ENCODE data around the gene EPB41L5.
"Not testable (repeated sequence)": the region's sequence is repeated elsewhere in the genome, so short reads cannot be mapped to it uniquely, and the experiment has no call there.

Gene EPB41L5

GRCh38 chr2:120105360-120105759 is 92.5 kb downstream of the EPB41L5 start:
- Histone ChIP-seq H3K36me3 (ENCODE audit: control insufficient read depth in 1 of 2, insufficient read depth in 2 of 2, low read length in 2 of 2) (peaks cover 12 to 16% of the 10 kb centered on the region in 2 donors), H3K27ac (ENCODE audit: low read length) (no peak overlapping the region), H3K4me1 (ENCODE audit: control insufficient read depth in 1 of 2, insufficient read depth in 2 of 2, low read length in 2 of 2) (peaks cover 0 to 13% of the 10 kb centered on the region in 2 donors), H3K27me3 (ENCODE audit: low read depth, low read length) (no peaks in the 10 kb centered on the region), H3K4me3 (ENCODE audit: low read depth in 1 of 2, low read length in 2 of 2) (no peak overlapping the region), H3K9me3 (ENCODE audit: control insufficient read depth in 1 of 2, low read length in 2 of 2) (no peaks in the 10 kb centered on the region)

GRCh38 chr2:120108049-120108448 is 95.2 kb downstream of the EPB41L5 start:
- H3K4me3 ChIP-seq (ENCODE audit: low read depth in 1 of 2, low read length in 2 of 2) = no peak overlapping the region
- H3K9me3 ChIP-seq (ENCODE audit: control insufficient read depth in 1 of 2, low read length in 2 of 2) = no peaks in the 10 kb centered on the region
- H3K36me3 ChIP-seq (ENCODE audit: control insufficient read depth in 1 of 2, insufficient read depth in 2 of 2, low read length in 2 of 2) = peaks cover 7 to 9% of the 10 kb centered on the region in 2 donors
- H3K27ac ChIP-seq (ENCODE audit: low read length) = no peak overlapping the region
- H3K27me3 ChIP-seq (ENCODE audit: low read depth, low read length) = no peaks in the 10 kb centered on the region
- peaks cover 0 to 14% of the 10 kb centered on the region in 2 donors for H3K4me1 ChIP-seq (ENCODE audit: control insufficient read depth in 1 of 2, insufficient read depth in 2 of 2, low read length in 2 of 2)

- peaks cover 6 to 7% of the 10 kb centered on the region in 2 donors for H3K36me3 ChIP-seq (ENCODE audit: control insufficient read depth in 1 of 2, insufficient read depth in 2 of 2, low read length in 2 of 2)
- no peaks in the 10 kb centered on the region for H3K9me3 ChIP-seq (ENCODE audit: control insufficient read depth in 1 of 2, low read length in 2 of 2)
- no peak overlapping the region for H3K27ac ChIP-seq (ENCODE audit: low read length)
- peaks cover 0 to 14% of the 10 kb centered on the region in 2 donors for H3K4me1 ChIP-seq (ENCODE audit: control insufficient read depth in 1 of 2, insufficient read depth in 2 of 2, low read length in 2 of 2)
- H3K27me3 ChIP-seq (ENCODE audit: low read depth, low read length) = no peaks in the 10 kb centered on the region
- no peak overlapping the region for H3K4me3 ChIP-seq (ENCODE audit: low read depth in 1 of 2, low read length in 2 of 2)
These were observed 95.9 kb downstream of the EPB41L5 start for GRCh38 chr2:120108749-120109148.

GRCh38 chr2:120109186-120110061 is 96.5 kb downstream of the EPB41L5 start:
- H3K9me3 ChIP-seq (ENCODE audit: control insufficient read depth in 1 of 2, low read length in 2 of 2) = no peaks in the 10 kb centered on the region
- H3K4me1 ChIP-seq (ENCODE audit: control insufficient read depth in 1 of 2, insufficient read depth in 2 of 2, low read length in 2 of 2) = peaks cover 0 to 14% of the 10 kb centered on the region in 2 donors
- H3K4me3 ChIP-seq (ENCODE audit: low read depth in 1 of 2, low read length in 2 of 2) = no peak overlapping the region
- H3K27ac ChIP-seq (ENCODE audit: low read length) = no peak overlapping the region
- no peaks in the 10 kb centered on the region for H3K36me3 ChIP-seq (ENCODE audit: control insufficient read depth in 1 of 2, insufficient read depth in 2 of 2, low read length in 2 of 2)
- H3K27me3 ChIP-seq (ENCODE audit: low read depth, low read length) = no peaks in the 10 kb centered on the region

- H3K27me3 ChIP-seq (ENCODE audit: low read depth, low read length) = no peaks in the 10 kb centered on the region
- no peak overlapping the region for H3K27ac ChIP-seq (ENCODE audit: low read length)
- H3K9me3 ChIP-seq (ENCODE audit: control insufficient read depth in 1 of 2, low read length in 2 of 2) = no peaks in the 10 kb centered on the region
- no peak overlapping the region for H3K4me3 ChIP-seq (ENCODE audit: low read depth in 1 of 2, low read length in 2 of 2)
- no peaks in the 10 kb centered on the region for H3K36me3 ChIP-seq (ENCODE audit: control insufficient read depth in 1 of 2, insufficient read depth in 2 of 2, low read length in 2 of 2)
- peaks cover 0 to 14% of the 10 kb centered on the region in 2 donors for H3K4me1 ChIP-seq (ENCODE audit: control insufficient read depth in 1 of 2, insufficient read depth in 2 of 2, low read length in 2 of 2)
These were observed 97.1 kb downstream of the EPB41L5 start for GRCh38 chr2:120110062-120110362.

- no peaks in the 10 kb centered on the region for H3K27me3 ChIP-seq (ENCODE audit: low read depth, low read length)
- no peaks in the 10 kb centered on the region for H3K9me3 ChIP-seq (ENCODE audit: control insufficient read depth in 1 of 2, low read length in 2 of 2)
- no peak overlapping the region for H3K27ac ChIP-seq (ENCODE audit: low read length)
- no peak overlapping the region for H3K4me3 ChIP-seq (ENCODE audit: low read depth in 1 of 2, low read length in 2 of 2)
- no peaks in the 10 kb centered on the region for H3K36me3 ChIP-seq (ENCODE audit: control insufficient read depth in 1 of 2, insufficient read depth in 2 of 2, low read length in 2 of 2)
- H3K4me1 ChIP-seq (ENCODE audit: control insufficient read depth in 1 of 2, insufficient read depth in 2 of 2, low read length in 2 of 2) = peaks cover 0 to 14% of the 10 kb centered on the region in 2 donors
These were observed 97.6 kb downstream of the EPB41L5 start for GRCh38 chr2:120110507-120110906.

GRCh38 chr2:120111193-120111592 is 98.3 kb downstream of the EPB41L5 start:
- no peak overlapping the region for H3K27ac ChIP-seq (ENCODE audit: low read length)
- no peaks in the 10 kb centered on the region for H3K36me3 ChIP-seq (ENCODE audit: control insufficient read depth in 1 of 2, insufficient read depth in 2 of 2, low read length in 2 of 2)
- peaks cover 0 to 14% of the 10 kb centered on the region in 2 donors for H3K4me1 ChIP-seq (ENCODE audit: control insufficient read depth in 1 of 2, insufficient read depth in 2 of 2, low read length in 2 of 2)
- no peak overlapping the region for H3K4me3 ChIP-seq (ENCODE audit: low read depth in 1 of 2, low read length in 2 of 2)
- H3K9me3 ChIP-seq (ENCODE audit: control insufficient read depth in 1 of 2, low read length in 2 of 2) = no peaks in the 10 kb centered on the region
- no peaks in the 10 kb centered on the region for H3K27me3 ChIP-seq (ENCODE audit: low read depth, low read length)

- no peak overlapping the region for H3K4me3 ChIP-seq (ENCODE audit: low read depth in 1 of 2, low read length in 2 of 2)
- H3K9me3 ChIP-seq (ENCODE audit: control insufficient read depth in 1 of 2, low read length in 2 of 2) = peaks cover 0 to 4% of the 10 kb centered on the region in 2 donors
- no peaks in the 10 kb centered on the region for H3K27me3 ChIP-seq (ENCODE audit: low read depth, low read length)
- no peaks in the 10 kb centered on the region for H3K36me3 ChIP-seq (ENCODE audit: control insufficient read depth in 1 of 2, insufficient read depth in 2 of 2, low read length in 2 of 2)
- H3K27ac ChIP-seq (ENCODE audit: low read length) = no peak overlapping the region
- H3K4me1 ChIP-seq (ENCODE audit: control insufficient read depth in 1 of 2, insufficient read depth in 2 of 2, low read length in 2 of 2) = no peaks in the 10 kb centered on the region
These were observed 105.1 kb downstream of the EPB41L5 start for GRCh38 chr2:120118018-120118417.

- Histone ChIP-seq H3K4me3 (ENCODE audit: low read depth in 1 of 2, low read length in 2 of 2) (no peak overlapping the region), H3K36me3 (ENCODE audit: control insufficient read depth in 1 of 2, insufficient read depth in 2 of 2, low read length in 2 of 2) (no peaks in the 10 kb centered on the region), H3K27me3 (ENCODE audit: low read depth, low read length) (no peaks in the 10 kb centered on the region), H3K9me3 (ENCODE audit: control insufficient read depth in 1 of 2, low read length in 2 of 2) (peaks cover 0 to 4% of the 10 kb centered on the region in 2 donors), H3K4me1 (ENCODE audit: control insufficient read depth in 1 of 2, insufficient read depth in 2 of 2, low read length in 2 of 2) (no peaks in the 10 kb centered on the region), H3K27ac (ENCODE audit: low read length) (no peak overlapping the region)
These were observed 105.6 kb downstream of the EPB41L5 start for GRCh38 chr2:120118471-120118870.

GRCh38 chr2:120121337-120121736 is 108.5 kb downstream of the EPB41L5 start:
- not testable (repeated sequence) for H3K36me3 ChIP-seq (ENCODE audit: control insufficient read depth in 1 of 2, insufficient read depth in 2 of 2, low read length in 2 of 2); H3K4me3 ChIP-seq (ENCODE audit: low read depth in 1 of 2, low read length in 2 of 2); H3K4me1 ChIP-seq (ENCODE audit: control insufficient read depth in 1 of 2, insufficient read depth in 2 of 2, low read length in 2 of 2); H3K27me3 ChIP-seq (ENCODE audit: low read depth, low read length); H3K27ac ChIP-seq (ENCODE audit: low read length); H3K9me3 ChIP-seq (ENCODE audit: control insufficient read depth in 1 of 2, low read length in 2 of 2)

GRCh38 chr2:120123090-120123489 is 110.2 kb downstream of the EPB41L5 start:
- H3K4me1 ChIP-seq (ENCODE audit: control insufficient read depth in 1 of 2, insufficient read depth in 2 of 2, low read length in 2 of 2) = peaks cover 0 to 2% of the 10 kb centered on the region in 2 donors
- H3K27ac ChIP-seq (ENCODE audit: low read length) = no peak overlapping the region
- no peaks in the 10 kb centered on the region for H3K27me3 ChIP-seq (ENCODE audit: low read depth, low read length)
- H3K4me3 ChIP-seq (ENCODE audit: low read depth in 1 of 2, low read length in 2 of 2) = no peak overlapping the region
- H3K36me3 ChIP-seq (ENCODE audit: control insufficient read depth in 1 of 2, insufficient read depth in 2 of 2, low read length in 2 of 2) = peaks cover 0 to 4% of the 10 kb centered on the region in 2 donors
- H3K9me3 ChIP-seq (ENCODE audit: control insufficient read depth in 1 of 2, low read length in 2 of 2) = peaks cover 0 to 4% of the 10 kb centered on the region in 2 donors

GRCh38 chr2:120125195-120125594 is 112.3 kb downstream of the EPB41L5 start:
- no peaks in the 10 kb centered on the region for H3K9me3 ChIP-seq (ENCODE audit: control insufficient read depth in 1 of 2, low read length in 2 of 2)
- H3K4me1 ChIP-seq (ENCODE audit: control insufficient read depth in 1 of 2, insufficient read depth in 2 of 2, low read length in 2 of 2) = peaks cover 0 to 4% of the 10 kb centered on the region in 2 donors
- no peak overlapping the region for H3K4me3 ChIP-seq (ENCODE audit: low read depth in 1 of 2, low read length in 2 of 2)
- H3K36me3 ChIP-seq (ENCODE audit: control insufficient read depth in 1 of 2, insufficient read depth in 2 of 2, low read length in 2 of 2) = peaks cover 0 to 4% of the 10 kb centered on the region in 2 donors
- no peak overlapping the region for H3K27ac ChIP-seq (ENCODE audit: low read length)
- no peaks in the 10 kb centered on the region for H3K27me3 ChIP-seq (ENCODE audit: low read depth, low read length)

All from muscle layer of duodenum (tissue), 2 donors.